Vagina (tissue), 2 donors: ENCODE data around the gene CNFN.

Experiments used
- POLR2AphosphoS5 ChIP-seq, 2 donors: sonication (generic); formaldehyde crosslinking; IDR thresholded peaks; one replicate each; pipeline ENCODE4 v1.9.0; 2017; ENCODE audit warnings: antibody characterized with exemption in 2 of 2, mild to moderate bottlenecking in 2 of 2, low read depth in 1 of 2; ENCODE audit not compliant: insufficient read depth in 1 of 2
- TF ChIP-seq, protein P1 (sequence below), 3 experiments: fragments of 450-650 bp in 2 of 3; fragments of 200-600 bp in 1 of 3; sonication (generic) in 1 of 3; IDR thresholded peaks; one replicate each; pipeline ENCODE4 v1.5.1; 2017 to 2019; ENCODE audit warnings: antibody characterized with exemption in 3 of 3, mild to moderate bottlenecking in 2 of 3, moderate library complexity in 2 of 3

DNA sequence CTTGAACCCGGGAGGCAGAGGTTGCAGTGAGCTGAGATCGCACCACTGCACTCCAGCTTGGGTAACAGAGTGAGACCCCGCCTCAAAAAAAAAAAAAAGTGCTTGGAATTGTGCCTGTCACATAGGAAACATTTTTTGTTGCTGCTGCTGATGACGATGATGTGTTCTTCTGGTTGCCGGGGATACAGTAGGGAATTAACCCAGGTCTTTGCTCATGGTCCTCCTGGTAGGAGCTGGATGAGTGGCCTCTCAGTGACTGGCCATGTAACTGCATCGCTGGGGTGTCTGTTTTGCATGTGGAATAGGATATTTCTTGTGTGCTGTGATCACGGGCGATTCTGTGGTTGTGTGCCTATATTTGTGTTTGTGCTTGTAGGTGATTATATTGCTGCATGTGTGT is 4.7 kb upstream of the CNFN start:
- TF ChIP-seq, protein P1, sequence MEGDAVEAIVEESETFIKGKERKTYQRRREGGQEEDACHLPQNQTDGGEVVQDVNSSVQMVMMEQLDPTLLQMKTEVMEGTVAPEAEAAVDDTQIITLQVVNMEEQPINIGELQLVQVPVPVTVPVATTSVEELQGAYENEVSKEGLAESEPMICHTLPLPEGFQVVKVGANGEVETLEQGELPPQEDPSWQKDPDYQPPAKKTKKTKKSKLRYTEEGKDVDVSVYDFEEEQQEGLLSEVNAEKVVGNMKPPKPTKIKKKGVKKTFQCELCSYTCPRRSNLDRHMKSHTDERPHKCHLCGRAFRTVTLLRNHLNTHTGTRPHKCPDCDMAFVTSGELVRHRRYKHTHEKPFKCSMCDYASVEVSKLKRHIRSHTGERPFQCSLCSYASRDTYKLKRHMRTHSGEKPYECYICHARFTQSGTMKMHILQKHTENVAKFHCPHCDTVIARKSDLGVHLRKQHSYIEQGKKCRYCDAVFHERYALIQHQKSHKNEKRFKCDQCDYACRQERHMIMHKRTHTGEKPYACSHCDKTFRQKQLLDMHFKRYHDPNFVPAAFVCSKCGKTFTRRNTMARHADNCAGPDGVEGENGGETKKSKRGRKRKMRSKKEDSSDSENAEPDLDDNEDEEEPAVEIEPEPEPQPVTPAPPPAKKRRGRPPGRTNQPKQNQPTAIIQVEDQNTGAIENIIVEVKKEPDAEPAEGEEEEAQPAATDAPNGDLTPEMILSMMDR (IDR thresholded peaks at IDR 0.05): no peak
- TF ChIP-seq POLR2AphosphoS5 (IDR thresholded peaks at IDR 0.05; ENCODE audit: insufficient read depth in 1 of 2, low read depth in 1 of 2): no peak
